GM18502 (cell line): ENCODE measurements around the gene RASGRP4.
A peak's percentile ranks its signal among the peaks of the same experiment; 100 is the strongest.

ENCODE experiments used
- ATAC-seq: cut with Tn5 transposase; IDR thresholded peaks from one replicate; pipeline ENCODE4 v1.9.1; 2021; ENCODE audit warnings: mild to moderate bottlenecking; ENCODE audit not compliant: unreplicated experiment, poor library complexity

RASGRP4 gene

DNA sequence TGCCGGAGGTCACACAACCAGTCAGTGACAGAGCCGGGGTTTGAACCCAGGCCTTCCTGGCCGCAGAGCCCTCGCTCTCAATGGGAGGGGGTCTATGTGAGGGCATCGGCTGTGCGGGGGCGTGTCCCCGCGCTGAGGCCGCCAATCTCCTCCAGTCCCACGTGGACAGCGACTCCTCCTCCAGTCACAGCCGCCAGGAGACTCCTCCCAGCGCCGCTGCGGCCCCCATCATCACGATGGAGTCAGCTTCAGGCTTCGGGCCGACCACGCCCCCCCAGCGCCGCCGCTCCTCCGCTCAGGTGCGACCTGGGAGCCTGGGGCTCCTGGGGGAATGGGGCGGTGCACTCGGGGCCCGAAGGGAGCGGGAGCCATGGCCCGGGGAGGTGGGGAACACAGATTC is 31.5 kb downstream of the RASGRP4 start:
- no peak for ATAC-seq

DNA sequence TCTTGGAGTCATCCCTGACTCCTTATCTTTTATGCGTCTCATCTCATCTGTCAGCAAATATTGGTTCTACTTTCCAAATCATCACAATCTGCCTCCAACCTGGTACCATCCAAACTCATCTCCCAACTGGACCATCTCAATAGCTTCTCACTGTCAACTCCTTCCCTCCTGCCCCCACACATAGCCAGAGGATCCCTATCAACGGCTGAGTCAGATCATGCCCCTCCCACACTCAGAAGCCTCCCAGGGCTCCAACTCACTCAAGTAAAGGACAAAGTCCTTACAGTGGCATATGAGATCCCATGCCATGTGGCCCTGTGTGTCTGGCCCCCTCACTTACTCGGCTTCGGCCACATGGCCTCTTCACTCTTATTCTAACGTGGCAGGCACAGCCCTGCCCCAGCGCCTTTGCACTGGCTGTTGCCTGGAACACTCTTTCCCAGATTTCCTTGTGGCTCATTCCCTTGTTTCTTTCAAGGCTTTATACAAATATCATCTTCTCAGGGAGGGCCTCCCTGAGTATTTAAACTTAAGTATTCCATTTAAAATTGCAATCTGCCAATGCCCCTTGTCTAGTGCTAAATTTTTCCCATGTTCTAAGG is 33.2 kb downstream of the RASGRP4 start:
- no peak for ATAC-seq

- no peak for ATAC-seq
These were observed 34.0 kb downstream of the RASGRP4 start for GRCh38 chr19:38391911-38392464.

- ATAC-seq, result no peak
These were observed 35.8 kb downstream of the RASGRP4 start for GRCh38 chr19:38389957-38390924.

- no peak for ATAC-seq
These were observed 36.7 kb downstream of the RASGRP4 start for GRCh38 chr19:38389101-38389925.

GRCh38 chr19:38388349-38389100 is 37.5 kb downstream of the RASGRP4 start, which contains the start of gene SPRED3:
SPRED3 (plus strand) TSS chr19:38388697; CDS start chr19:38390303, 1,606 bp downstream.
- no peak for ATAC-seq

DNA sequence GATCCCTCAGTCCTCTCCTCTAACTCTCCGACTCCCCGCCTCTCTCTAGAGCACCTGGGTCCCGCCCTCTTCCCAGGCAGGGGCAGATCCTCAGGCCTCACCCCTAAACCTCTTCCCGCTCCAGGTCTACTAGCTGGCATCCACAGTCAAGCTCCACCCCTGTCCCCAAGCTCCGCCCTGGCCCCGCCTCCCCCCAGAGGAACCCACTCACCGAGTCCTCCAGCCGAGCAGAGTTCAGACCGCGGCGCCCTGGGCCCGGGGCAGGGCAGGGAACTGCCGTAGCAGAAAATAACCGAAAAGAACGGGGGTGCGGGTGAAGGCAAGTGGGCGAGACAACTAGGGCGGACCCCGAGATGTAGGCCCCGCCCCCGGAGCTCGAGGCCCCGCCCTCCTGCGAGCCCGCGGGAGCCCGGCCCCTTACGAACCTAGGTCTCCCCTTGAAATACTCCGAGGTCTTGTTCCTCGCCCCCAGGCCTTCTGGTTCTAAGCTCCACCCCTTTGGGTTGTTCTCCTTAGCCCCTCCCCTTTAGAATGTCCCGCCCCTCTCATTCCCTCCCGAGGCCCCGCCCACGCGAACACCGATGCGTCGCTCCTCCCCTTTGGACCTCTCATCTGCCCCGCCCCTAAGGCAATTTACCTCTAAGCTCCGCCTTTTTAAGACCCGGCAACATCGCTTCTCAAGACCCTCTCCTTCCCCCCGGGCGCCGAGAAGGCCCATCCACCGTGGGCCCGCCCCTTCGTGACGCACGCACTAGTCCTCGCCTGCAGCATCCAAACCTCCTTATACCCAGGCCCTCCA is 38.3 kb downstream of the RASGRP4 start, which contains the start of gene GGN:
Gene GGN (minus strand): TSS at position 485 of the 799 bp plus-strand sequence. CDS start 773 bp downstream, outside the sequence.
- peak; percentile 52 for ATAC-seq

DNA sequence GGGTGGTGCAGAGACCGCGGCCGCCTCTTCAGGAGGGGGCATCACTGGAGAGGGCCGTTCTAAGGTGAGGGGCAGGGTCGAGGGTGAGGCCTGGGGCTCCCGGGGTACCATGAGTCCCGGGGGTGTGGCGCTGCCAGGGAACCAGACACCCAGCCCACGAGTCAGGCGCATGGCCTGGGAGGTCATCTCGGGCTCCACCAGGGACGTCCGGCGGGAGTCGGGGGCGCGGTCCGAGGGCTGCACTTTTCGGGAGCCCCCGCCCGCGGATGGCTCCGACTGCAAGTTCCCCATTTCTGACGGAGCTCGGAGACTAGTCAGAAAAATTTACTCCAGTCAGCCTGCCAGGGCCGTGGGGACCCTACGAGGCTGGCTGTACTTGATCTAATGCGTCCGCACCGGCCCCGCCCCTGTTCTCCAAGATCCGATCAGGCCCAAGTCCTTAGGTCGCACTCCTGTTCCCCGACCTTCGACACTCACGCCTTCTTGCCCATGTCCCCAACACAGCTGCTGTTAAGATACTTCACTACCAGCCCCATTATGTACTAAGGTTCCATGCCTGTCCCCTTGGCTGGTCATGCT is 39.0 kb downstream of the RASGRP4 start:
- no peak for ATAC-seq

GRCh38 chr19:38386300-38386970 is 39.6 kb downstream of the RASGRP4 start:
- no peak for ATAC-seq

DNA sequence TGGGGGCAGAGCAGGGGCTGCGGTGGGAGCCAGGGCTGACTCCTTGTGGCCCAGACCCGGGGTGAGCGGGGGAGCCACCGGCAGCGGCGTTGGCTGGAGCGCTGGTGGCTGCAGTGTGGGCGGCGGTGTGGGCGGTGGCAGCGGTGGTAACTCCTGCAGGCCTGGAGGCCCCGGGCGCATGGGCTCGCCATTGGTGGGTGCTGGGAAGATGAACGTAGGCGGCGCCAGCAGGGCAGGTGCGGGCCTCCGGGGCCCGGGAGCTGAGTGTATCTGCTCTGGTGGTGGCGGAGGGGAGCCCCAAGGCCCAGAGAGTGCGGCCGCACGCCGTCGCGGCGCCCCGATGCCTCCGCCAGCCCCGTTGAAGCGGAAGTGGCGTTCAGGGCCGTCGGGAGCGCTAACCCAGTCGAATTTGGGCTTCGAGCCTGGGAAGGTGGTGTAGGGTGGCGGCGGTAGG is 40.2 kb downstream of the RASGRP4 start:
- no peak for ATAC-seq

- no peak for ATAC-seq
These were observed 40.8 kb downstream of the RASGRP4 start for GRCh38 chr19:38385057-38385803.

- no peak for ATAC-seq
These were observed 41.6 kb downstream of the RASGRP4 start for GRCh38 chr19:38384209-38385027.

DNA sequence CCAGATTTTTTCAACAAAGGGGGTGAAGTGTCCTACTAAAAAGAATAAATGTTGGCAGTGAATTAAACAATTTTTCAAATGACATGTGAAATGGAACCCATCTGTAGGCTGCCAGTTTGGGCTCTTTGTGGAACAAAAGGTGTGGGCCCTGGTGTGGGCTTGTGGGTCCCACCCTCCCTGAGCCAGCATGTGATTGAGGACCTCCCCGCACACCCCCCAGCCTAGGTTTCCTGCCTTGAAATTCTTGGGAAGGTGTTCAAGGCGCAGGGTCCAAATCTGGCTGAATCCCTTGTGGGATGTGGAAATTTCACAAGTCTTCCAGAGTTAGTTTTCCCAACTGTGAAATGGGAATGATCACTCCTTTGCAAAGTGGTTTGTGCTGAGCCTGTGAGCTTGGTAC is 42.3 kb downstream of the RASGRP4 start:
- no peak for ATAC-seq

- ATAC-seq, result no peak
These were observed 42.8 kb downstream of the RASGRP4 start for GRCh38 chr19:38383184-38383583.

DNA sequence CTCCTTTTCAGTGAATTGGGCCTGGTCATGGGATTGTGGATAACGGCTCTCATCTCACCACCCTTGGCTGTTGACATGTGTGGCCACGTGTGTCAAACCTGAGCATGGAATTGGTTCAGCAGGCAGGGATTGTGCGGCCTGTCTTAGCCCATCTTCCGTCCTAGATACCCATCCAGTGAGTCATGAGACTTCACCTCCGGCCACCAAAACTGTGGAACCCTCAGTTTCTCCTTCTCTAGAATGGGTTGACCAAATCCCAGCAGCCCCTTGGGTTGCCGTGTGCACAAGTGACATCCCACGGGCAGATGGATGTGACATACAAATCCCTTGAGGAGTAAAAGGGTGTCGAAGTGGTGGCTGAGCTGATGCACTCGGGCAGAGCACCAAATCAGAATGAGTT is 44.9 kb downstream of the RASGRP4 start:
- ATAC-seq, result no peak

- ATAC-seq, result no peak
These were observed 47.2 kb downstream of the RASGRP4 start for GRCh38 chr19:38378866-38379265.
